DMS 273 treated with DMSO at 0.1 percent for 48 hours (cell line): ENCODE data around the gene DGUOK.
"Not testable (repeated sequence)": the region's sequence is repeated elsewhere in the genome, so short reads cannot be mapped to it uniquely, and the experiment has no call there.

Experiments
- DNase-seq: peaks from one replicate; lab custom pipeline; 2025; lab: John Stamatoyannopoulos, UW

Gene DGUOK

DNA sequence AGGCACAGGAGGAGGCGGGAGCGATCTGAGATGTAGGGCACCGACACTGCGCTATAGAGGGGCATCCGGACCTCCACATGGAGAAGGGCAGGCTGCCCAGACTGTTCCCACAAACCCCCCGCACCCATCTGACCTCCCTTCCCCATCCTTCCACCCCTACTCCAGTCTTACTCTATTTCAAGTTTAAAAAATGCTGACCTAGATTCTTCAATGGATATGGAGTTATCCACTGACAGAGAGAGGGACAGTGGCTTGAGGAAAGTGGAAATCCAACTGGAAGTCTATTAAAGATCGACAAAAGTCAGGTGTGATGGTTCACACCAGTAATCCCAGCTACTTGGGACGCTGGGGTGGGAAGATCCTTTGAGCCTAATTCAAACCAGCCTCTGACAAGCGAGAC lies 5.1 kb upstream of the DGUOK start:
- no peak for DNase-seq

DNA sequence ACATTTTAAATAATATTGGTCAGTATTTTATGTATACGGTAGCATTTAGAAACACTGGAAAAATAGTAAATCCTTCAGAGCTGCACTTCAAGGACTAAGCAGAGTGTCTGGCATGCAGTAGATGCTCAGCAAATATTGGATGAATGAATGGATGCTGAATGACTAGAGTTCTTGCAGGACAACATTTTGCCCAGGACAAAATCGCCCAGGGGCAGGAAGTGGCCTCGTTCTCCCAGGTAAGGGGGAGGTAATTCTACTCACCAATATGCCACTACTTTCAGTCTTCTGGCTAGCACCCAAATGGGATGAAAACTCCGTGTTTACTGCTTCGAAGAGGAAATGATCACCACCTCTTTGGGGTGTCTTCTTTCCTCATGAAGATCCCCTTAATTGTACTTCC lies 4.0 kb upstream of the DGUOK start:
- no peak for DNase-seq

DNA sequence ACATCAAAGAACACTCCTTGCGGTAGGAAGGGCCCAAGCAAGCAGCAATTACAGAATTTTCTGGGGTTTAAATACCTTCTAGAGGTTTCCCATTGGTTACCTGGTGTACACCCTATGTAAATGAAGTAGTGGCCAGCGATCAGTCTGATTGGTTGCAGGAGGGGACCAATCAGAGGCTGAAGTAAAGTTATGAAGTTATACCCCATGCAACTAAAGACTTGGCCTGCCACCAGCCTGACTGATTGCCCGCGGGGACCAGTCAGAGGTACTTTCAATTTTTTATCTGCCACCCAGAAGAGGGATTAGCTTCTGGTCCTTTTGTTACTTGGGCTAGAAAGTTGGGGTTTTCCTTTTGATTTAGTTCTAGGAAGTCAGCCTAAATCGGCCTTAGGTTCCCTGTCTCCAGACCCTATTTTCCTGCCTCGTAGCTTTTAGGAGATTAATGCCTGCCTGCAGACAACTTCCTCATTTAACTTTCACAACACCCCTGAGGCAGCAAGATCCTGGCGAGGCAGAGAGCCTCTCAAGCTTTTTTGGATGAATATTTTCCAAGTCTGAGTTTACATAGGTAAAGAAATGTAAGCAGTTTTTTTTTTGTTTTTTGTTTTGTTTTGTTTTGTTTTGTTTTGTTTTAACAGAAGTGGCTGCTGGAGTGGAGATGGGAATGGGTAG lies 1.5 kb upstream of the DGUOK start:
- DNase-seq: no peak

DNA sequence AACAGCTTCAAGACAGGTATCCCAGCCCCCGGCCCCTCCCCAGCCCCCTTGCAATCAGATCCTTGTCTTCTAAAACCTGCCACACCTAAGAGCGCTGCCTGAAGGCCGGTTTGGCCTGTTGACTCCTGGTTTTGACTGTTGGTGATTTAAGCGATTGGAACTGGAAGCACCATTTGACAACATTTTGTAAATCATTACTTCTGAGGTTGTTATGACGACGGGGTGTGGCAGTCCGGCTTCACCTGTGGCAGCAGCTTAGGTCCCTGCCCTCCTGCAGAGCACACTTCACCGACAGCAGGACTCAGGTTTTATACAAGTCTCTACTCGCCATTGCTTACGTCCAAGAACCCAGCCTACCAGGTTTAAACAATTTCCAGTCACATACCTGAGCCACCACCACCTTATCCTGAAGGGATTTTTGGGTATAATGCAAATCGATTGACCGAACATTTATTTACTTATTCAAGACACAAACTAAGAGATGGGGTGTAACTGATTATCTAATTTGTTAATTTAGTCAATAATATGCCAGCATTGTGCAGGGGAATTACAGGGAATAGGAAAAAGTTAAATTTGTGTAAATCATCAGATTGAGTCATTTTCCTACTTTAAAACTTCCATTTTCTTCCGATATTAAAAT lies 707 bp upstream of the DGUOK start:
- DNase-seq: no peak

DNA sequence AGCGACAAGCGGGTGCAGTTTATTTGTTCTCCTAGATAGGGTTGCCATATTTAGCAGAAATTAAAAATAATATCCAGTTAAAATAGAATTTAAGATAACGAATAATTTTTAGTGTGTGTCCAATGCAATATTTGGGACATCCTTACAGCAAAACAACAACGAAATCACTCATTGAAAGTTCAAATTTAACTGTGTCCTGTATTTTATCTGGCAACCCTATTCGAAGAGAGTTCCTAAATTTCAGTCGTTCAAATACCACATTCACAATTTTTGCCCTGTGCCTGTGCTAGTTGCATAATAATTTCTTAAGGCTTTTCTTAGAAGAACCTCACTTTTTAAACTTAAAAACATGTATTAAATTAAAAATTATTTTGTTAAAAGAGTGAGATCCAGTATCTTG lies 664 bp downstream of the DGUOK start:
- no peak for DNase-seq

DNA sequence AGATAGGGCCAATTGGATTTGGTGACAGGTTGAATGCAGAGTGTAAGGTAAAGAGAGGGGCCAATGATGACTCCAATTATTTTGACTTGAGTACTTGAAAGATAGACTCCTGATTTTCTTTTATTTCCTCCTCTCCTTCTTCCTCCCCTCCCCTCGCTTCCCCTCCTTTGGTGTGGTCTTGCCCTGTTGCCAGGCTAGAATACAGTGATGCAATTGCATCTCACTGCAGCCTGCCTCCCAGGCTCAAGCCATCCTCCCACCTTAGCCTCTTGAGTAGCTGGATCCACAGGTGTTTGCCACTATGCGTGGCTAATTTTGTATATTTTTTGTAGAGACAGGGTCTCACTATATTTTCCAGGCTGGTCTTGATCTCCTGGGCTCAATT lies 2.3 kb downstream of the DGUOK start:
- DNase-seq: no peak

DNA sequence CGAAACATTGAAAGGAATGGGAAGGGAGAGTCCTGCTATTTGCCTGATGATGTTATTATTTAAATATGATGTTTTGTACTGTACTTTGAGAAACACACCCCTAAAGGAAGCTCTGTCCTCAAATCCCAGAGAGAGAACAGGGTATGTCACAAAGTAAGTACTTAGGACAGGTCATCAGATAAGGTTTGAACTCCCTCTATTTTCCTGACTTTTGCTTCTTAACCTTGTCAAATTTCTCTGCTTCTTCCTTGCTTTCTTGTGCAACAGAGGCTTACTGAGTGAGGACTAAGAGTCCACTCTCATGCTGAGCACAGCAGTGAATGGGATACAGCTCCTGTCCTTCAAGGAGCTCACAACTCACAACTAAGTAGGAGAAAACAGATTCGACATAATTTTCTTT lies 3.7 kb downstream of the DGUOK start:
- no peak for DNase-seq

DNA sequence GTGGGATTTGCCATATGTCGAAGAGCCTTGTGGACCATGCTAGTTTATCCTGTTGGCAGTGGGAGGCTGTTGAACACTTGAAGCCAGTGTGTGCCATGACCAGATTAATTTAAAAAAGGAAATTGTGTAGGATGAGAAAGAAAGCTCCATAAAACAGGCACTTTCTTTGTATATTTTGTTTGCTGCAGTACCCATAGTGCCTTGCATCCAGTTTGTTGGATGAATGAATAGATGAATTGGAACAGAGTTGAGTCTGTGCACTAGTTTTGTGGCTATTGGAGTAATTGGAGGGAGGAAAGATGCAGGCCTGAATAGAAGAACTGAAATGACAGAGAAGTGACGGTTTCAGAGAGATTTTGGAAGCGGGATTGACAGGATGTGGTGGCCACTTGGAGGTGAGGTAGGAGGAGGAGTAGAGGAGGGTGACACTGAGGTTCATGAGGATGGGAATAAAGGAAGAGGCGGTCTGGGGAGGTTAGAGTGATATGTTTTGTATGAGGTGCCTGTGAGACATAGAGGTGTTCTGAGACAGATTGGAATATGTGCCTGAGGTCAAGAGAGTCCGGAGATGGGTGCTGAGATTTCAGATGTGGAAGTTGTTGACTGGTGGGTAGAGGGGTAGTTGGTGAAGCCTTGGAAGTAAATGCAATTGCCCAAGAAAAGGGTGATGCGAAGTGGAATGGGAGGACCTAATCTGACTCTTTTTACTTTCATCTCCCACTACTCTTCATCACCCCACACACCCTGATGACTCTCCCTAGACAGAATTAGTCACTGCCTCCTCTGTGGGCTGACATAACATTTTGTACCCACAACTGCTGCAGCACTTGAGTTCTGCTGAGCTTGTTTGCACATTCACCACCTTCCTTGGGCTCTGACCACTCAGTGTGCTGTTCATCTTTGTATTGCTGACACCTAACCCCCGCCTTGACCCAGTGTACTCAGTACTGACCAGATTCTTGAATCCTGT lies 5.1 kb downstream of the DGUOK start:
- no peak for DNase-seq

DNA sequence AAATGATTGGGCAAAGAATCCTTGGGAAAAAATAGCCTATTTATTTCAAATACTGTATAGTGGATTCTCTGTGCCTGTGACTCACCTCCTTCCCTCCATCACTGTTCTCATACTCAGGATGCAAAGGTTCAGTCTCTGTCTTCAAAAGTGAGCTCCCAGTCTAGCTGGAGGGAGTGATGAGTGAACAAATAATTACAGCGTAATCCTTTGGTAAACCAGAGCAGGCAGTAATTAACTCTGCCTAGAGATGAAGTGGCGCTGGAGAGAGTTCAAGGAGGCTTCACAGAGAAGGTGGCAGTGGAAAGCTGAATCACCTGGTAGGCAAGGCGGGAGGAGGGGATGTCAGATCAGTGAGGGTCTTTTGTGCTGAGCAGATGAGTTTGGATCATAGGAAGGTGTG lies 6.5 kb downstream of the DGUOK start:
- no peak for DNase-seq

DNA sequence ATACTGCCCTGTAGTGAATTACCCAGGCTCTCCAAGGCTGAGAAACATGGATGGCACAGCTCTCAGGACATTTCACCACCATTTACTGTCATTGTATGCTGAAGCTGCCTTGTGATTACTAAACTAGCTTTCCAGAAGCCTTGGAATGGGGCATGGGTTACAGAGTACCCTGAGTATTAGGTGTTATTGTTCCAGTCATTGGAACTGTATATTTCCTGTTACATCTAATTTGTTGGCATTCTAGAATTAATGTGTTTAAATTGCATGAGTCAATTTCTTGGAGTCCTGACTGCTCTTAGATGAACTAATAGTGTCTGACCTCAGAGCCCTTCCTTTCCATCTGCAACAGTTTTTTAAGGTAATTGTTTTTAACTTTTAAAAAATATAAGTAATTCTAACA lies 9.0 kb downstream of the DGUOK start:
- no peak for DNase-seq

DNA sequence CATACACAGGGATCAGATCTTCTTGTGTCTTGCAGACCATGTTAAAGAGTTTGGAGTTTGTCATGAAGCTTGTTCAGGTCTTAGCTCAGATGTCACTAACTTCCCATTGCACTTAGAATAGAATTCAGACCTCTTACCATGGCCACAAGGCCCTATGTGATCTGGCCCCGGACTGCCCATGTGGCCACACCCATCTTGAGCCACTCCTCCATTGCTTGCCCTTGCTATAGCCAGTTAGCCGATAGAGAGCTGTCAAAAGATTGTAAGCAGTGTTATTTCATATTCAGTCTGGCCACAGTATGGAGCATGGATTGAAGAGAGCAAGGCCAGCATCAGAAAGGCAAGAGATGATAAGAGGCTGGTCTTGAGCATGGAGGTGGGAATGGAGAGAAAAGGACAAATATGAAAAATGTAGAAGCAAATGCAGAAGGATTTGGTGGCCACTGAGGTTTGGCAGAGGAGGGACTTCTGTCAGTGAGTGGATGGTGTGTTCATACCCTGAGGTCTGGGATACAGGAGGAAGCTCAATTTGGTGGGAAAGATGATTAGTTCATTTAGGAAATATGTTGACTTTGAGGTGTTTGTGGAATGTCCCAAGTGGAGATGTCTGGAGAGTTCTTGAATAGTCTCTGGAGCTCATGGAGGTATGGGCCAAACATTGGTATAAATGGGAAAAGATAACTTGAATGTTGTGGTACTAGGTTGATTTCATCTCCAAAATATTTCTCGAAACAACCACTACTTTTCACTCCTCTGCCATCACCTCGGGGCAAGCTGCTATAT lies 10.6 kb downstream of the DGUOK start:
- DNase-seq: no peak

DNA sequence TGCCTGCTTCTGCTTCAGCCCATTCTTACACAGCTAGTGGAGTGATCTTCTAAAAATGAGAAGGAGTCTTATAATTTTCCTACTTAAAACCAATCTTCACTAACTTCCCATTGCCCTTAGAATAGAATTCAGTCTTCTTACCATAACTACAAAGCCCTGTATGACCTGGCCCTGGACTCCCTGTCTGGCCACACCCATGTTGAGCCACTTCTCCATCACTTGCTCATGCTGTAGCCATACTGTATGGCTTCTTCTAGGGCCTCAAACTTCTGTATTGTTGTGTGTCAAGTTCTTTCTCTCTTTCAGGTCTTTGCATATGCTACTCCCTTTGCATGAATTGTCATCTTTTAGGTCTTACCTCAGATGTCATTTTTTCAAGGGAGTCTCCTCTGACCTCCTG lies 11.2 kb downstream of the DGUOK start:
- no peak for DNase-seq

DNA sequence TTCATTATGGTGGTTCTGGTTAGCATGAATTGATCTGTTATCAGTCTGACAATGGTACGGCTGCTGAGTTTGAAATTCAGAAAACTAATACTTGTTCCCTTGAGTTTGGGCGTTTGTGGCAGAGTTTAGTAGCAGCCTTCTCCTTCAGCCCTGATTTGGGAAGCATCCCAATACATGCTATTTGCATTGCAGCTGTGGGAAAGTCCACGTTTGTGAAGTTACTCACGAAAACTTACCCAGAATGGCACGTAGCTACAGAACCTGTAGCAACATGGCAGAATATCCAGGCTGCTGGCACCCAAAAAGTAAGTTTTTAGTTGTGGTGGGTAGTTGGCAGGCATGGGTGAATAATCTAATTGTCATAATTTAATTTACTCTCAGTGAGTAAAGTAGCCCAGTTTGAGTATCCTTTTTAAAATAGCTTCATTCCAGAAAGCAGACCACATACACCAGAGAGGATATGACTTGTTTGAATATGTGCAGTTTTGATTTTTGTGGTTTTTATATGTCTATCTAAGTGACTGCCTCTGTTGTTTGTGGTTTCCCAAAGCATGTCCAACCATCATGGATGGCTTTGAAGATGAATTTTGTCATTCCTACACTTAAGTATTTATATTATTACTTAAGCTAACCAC lies 12.2 kb downstream of the DGUOK start:
- no peak for DNase-seq

DNA sequence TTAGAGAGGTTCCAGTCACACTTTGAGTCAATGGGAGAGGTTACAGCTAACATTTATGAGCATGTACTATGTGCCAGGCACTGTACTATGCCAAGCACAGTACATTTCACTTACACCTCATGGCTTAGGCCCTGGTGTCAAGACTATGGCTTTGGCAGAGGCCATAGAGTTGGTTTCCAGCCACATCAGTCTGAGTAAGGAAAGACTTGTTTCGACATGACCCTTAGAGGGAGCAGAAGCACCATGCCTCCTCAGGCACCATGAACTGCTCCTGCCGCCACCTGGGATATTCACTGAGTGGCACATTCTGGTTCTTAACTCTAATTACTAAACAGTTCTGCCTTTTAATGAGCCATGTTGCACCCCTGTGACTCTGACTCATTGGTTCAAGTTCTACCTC lies 12.7 kb downstream of the DGUOK start:
- DNase-seq: no peak

DNA sequence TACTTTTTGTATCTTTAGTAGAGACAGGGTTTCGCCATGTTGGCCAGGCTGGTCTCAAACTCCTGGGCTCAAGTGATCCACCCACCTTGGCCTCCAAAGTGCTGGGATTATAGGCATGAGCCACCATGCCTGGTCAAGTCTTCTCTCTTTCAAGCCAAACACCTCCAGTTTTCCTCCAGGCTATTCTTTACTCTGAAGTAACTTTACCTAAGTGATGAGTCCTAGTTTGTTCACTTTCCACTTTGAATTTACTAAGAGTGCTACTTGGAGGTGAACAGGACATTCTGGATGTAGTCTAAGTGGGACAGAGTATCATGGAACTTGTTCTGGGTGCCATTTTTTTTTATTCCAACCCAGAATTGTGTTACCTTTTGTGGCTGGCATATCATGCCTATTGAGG lies 13.4 kb downstream of the DGUOK start:
- not testable (repeated sequence) for DNase-seq

DNA sequence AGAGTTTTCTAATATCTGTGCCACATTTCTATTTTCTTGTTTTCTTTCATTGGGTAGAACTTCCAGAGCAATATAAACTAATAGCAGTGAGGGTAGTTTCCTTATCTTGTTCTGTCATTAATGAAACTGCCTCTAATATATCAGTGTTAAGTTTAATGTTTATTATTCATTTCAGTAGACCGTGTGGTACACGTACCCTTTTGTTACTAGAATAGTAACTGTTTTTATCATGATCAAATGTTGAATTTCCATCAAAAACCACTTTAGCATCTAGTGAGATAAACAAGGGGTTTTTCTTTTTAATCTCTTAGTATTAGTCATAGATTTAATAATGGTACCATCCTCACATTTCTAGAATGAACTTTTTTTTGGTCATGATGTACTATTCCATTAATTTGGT lies 16.0 kb downstream of the DGUOK start:
- no peak for DNase-seq

DNA sequence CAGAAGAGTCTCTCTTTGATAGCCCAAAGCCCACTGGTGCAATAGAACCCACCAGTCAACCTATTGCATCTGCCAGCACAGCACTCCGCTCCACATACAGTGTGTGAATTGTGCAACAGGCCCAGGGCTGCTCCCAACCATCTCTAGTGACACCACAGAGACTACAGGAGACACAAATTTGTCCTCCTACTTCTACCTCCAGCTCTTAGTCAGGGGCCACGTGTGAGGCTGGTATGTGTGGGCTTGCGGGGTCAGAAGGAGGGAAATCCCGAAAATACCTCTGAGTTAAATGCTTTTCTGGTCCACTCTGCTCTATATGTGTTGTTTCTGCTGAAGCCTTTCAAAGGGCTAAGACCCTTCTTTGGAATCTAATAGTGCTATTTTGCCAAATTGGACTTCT lies 18.0 kb downstream of the DGUOK start:
- no peak for DNase-seq

DNA sequence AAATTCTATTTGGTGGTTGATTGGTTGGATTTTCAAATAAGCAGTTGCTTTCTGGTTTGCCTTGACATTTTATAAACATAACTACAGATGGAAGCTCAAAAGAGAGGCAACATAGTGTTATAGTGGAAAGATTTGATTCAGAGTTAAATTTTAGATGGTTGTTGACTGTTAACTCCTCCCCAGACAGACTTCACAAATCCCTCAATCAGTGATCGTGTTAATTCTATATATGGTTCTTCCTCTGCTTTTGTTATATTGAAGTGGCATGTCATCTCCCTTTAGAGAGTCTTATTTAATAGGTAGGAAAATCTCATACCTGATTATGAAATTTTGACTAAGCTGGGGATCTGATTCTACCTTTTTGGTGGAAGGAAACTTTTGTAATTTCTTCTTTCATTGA lies 19.5 kb downstream of the DGUOK start:
- no peak for DNase-seq

DNA sequence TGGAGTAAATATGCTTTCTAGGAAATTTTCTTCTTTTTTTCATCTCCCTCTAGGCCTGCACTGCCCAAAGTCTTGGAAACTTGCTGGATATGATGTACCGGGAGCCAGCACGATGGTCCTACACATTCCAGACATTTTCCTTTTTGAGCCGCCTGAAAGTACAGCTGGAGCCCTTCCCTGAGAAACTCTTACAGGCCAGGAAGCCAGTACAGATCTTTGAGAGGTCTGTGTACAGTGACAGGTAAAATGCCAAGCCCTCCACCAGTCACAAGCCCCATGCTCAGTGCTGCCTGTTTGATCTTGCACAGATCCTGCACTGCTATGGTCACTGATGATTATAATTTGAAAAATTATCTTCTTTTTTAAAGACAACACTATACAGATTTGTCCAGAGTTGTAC lies 20.0 kb downstream of the DGUOK start:
- no peak for DNase-seq

DNA sequence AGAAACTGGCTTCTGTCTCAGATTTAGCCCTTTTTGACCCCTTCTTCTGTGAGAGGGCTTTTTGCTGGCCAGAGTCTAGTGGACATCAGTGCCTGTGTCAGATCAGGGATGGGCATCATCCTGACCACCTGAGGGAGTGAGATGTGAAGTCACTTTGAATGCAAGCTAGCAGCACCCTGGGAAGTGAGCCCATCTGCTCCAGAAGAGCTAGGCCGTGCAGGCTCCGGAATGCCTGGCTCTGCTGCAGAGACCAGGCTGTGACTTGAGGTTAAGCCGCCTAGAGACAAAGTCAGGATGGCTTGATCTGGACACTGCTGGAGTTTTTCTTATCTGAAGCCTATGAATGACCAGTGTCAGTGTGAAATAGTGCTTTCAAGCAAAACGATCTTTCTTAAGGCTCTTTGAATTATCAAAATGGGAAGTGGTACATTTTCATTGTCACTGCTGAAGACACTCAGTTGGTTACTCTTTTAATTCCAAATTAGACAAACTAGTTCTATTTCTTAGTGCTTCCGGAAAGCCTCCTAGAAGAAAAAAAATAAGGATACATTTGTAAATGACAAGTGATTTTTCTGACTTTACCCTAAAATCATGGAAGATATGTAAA lies 20.8 kb downstream of the DGUOK start:
- no peak for DNase-seq

DNA sequence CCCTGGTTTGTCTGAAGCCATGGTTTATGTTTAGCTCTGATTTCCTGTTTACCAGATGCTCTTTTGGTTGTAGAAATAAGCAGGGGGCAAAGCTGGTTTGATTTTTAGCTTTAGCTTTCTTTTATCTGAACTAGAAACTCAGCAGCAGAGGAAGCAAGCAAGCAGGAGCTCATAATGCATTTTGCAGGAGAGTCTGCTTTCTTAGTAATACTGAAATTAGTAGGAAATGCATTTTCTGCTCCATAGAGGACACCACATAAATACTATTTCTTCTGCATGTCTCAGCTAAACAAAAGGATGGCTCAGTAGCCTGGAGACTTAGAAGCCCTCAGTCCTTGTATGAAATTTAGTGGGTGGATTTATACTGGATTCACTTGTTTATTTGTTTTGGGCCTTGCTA lies 23.1 kb downstream of the DGUOK start:
- DNase-seq: no peak
